Ovary (tissue), 9 donors: ENCODE measurements around the gene CDYL2. TPM values are rescaled to one million over a fixed set of nuclear protein-coding genes. Genes with fewer than 3 reads are reported as not detected.

Experiments used
- DNase-seq, 5 donors: peaks; one replicate each; pipeline ENCODE4 v3.0.0-alpha.2; 2019 to 2020
- H3K27ac ChIP-seq, 2 donors: fragments of 200-600 bp; one replicate each; pipeline versions ENCODE4 v1.5.1 to v1.8.0; 2019 to 2022
- H3K27me3 ChIP-seq: fragments of 200-600 bp; one replicate; pipeline ENCODE4 v1.8.0; 2022
- H3K36me3 ChIP-seq: fragments of 200-600 bp; sonication (generic); one replicate; pipeline ENCODE4 v1.5.1; 2019
- H3K4me1 ChIP-seq: one replicate; pipeline ENCODE4 v1.8.1; 2013; ENCODE audit warnings: mild to moderate bottlenecking, moderate library complexity; ENCODE audit not compliant: insufficient read depth
- H3K4me3 ChIP-seq: fragments of 200-600 bp; sonication (generic); one replicate; pipeline ENCODE4 v1.5.1; 2017
- H3K9me3 ChIP-seq, 2 donors: fragments of 200-600 bp in 1 of 2; sonication (generic) in 1 of 2; one replicate each; pipeline versions ENCODE4 v1.5.1 to v1.8.1; 2013 to 2019; ENCODE audit warnings: mild to moderate bottlenecking in 1 of 2, moderate library complexity in 1 of 2
- EP300 ChIP-seq: sonication (generic); formaldehyde crosslinking; IDR thresholded peaks from one replicate; pipeline ENCODE4 v1.6.1; 2017; ENCODE audit warnings: antibody characterized with exemption
- POLR2A ChIP-seq: fragments of 450-650 bp; IDR thresholded peaks from one replicate; pipeline ENCODE4 v1.6.1; 2017; ENCODE audit warnings: antibody characterized with exemption, mild to moderate bottlenecking, moderate library complexity
- WGBS, 3 donors: extraction: QIAGEN DNeasy Blood & Tissue Kit in 1 of 3; methylation state at CpG; one replicate each; pipeline versions ENCODE4 v1.1.5 to v1.1.7; 2013 to 2017; 5-methylcytosine and 5-hydroxymethylcytosine counted together
- intact Hi-C, 4 donors: fragments of 100-400 bp; cut with DNase I; formaldehyde crosslinking; loops; one replicate each; pipeline versions ENCODE4 v1.11.0 to v1.15.1; 2022 to 2023
- polyA plus RNA-seq, 2 donors: library from polyadenylated mRNA; stranded (reverse); fragments of 200-250 nt in 1 of 2; fragments of 350-450 nt in 1 of 2; fragmentation: Illumina TruSeq in 1 of 2; extraction: RNeasy Lipid Tissue Mini Kit (QIAGEN cat#74804) in 1 of 2; gene quantifications; one replicate each; pipeline ENCODE4 v1.2.3, GENCODE V29; 2013 to 2014
- total RNA-seq, 7 donors: library from RNA; depleted of rRNA in 2 of 7; stranded (reverse); fragments of >200 nt in 2 of 7; fragmentation: NEBNext Ultra II Directional in 3 of 7; extraction: Animal tissue kit (Norgen Biotek cat#: 25700) in 3 of 7; gene quantifications; one replicate each; pipeline versions ENCODE4 v1.1.0 to v1.2.4, GENCODE V29; 2016 to 2023
- TF ChIP-seq, protein P1 (sequence below), 3 donors: fragments of 450-650 bp in 2 of 3; fragments of 200-600 bp in 1 of 3; IDR thresholded peaks; one replicate each; pipeline versions ENCODE4 v1.5.1 to v1.8.0; 2016 to 2022; ENCODE audit warnings: antibody characterized with exemption in 3 of 3, mild to moderate bottlenecking in 1 of 3
- donor health status: DM: no; HTN: no; CAD: no; lungs with moderate emphysema.
- donor health status: DM: no; HTN: no; CAD: no.
- donor health status: Bipolar disorder and iron deficiency.
- donor health status: DM: yes; HTN: yes; CAD: no.
- donor health status: DM: no; HTN: no; CAD: no.
- donor health status: DM: yes; HTN: yes; CAD: no.

CDYL2 gene
- total and polyA plus RNA-seq, 9 donors = 0.48 to 4.4 (median 1.8) TPM

- TF ChIP-seq POLR2A (no peak), EP300 (no peak)
- TF ChIP-seq, protein P1, sequence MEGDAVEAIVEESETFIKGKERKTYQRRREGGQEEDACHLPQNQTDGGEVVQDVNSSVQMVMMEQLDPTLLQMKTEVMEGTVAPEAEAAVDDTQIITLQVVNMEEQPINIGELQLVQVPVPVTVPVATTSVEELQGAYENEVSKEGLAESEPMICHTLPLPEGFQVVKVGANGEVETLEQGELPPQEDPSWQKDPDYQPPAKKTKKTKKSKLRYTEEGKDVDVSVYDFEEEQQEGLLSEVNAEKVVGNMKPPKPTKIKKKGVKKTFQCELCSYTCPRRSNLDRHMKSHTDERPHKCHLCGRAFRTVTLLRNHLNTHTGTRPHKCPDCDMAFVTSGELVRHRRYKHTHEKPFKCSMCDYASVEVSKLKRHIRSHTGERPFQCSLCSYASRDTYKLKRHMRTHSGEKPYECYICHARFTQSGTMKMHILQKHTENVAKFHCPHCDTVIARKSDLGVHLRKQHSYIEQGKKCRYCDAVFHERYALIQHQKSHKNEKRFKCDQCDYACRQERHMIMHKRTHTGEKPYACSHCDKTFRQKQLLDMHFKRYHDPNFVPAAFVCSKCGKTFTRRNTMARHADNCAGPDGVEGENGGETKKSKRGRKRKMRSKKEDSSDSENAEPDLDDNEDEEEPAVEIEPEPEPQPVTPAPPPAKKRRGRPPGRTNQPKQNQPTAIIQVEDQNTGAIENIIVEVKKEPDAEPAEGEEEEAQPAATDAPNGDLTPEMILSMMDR (IDR thresholded peaks at IDR 0.05) = no peak
- intact Hi-C loops = no loop called here
- Histone ChIP-seq H3K27ac (no peak overlapping the region), H3K9me3 (no peaks in the 10 kb centered on the region), H3K4me3 (no peak overlapping the region), H3K36me3 (no peaks in the 10 kb centered on the region), H3K4me1 (no peaks in the 10 kb centered on the region), H3K27me3 (no peaks in the 10 kb centered on the region)
- no peak for DNase-seq
- WGBS, 3 donors = 80 to 91% (median 83%) methylated on average over 10 of the region's 10 CpGs
Measured at GRCh38 chr16:80664226-80664625, 140.2 kb downstream of the CDYL2 start.

DNA sequence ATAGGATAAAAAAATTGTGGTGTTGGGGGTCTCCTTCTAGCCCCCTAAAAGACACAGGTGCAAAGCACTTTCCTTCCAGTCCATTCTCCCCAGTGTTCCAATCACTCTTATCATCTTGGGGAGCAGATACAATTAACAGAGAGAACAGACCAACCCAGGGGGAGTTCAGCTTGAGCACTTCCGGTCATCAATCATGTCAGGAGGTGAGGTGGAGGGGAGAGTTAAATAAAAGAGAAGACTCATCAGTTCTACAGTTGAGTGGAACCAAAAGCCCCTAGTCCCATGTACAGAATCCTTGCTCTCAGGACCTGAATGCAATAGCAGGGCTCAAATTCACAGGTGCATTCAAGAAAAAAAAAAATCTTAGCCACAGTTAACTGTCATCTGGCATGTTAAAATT lies 141.3 kb downstream of the CDYL2 start:
- Histone ChIP-seq H3K36me3 (no peaks in the 10 kb centered on the region), H3K27me3 (no peaks in the 10 kb centered on the region), H3K4me1 (no peaks in the 10 kb centered on the region), H3K4me3 (no peak overlapping the region), H3K9me3 (no peaks in the 10 kb centered on the region), H3K27ac (no peak overlapping the region)
- no peak for DNase-seq
- 86 to 90% (median 86%) methylated on average over 1 of the region's 1 CpG for WGBS, 3 donors
- no peak for TF ChIP-seq EP300
- no peak for TF ChIP-seq POLR2A
- TF ChIP-seq, protein P1 (IDR thresholded peaks at IDR 0.05) = no peak
- intact Hi-C loops = no loop called here

GRCh38 chr16:80659865-80660264 lies 144.5 kb downstream of the CDYL2 start:
- no peaks in the 10 kb centered on the region for H3K27me3 ChIP-seq
- intact Hi-C loops = no loop called here
- 92 to 98% (median 94%) methylated on average over 1 of the region's 1 CpG for WGBS, 3 donors
- no peak for DNase-seq
- no peak overlapping the region for H3K4me3 ChIP-seq
- H3K9me3 ChIP-seq = no peaks in the 10 kb centered on the region
- H3K36me3 ChIP-seq = no peaks in the 10 kb centered on the region
- no peak overlapping the region for H3K27ac ChIP-seq
- TF ChIP-seq, protein P1 (IDR thresholded peaks at IDR 0.05) = no peak
- TF ChIP-seq EP300 (no peak), POLR2A (no peak)
- H3K4me1 ChIP-seq = no peaks in the 10 kb centered on the region

GRCh38 chr16:80656711-80657150 lies 147.7 kb downstream of the CDYL2 start:
- Histone ChIP-seq H3K27ac (no peak overlapping the region), H3K9me3 (no peaks in the 10 kb centered on the region), H3K4me1 (no peaks in the 10 kb centered on the region), H3K36me3 (no peaks in the 10 kb centered on the region), H3K27me3 (no peaks in the 10 kb centered on the region), H3K4me3 (no peak overlapping the region)
- TF ChIP-seq EP300 (no peak), POLR2A (no peak)
- TF ChIP-seq, protein P1 (IDR thresholded peaks at IDR 0.05) = no peak
- intact Hi-C loops = no loop called here
- WGBS, 3 donors = 9 to 33% (median 19%) methylated on average over 8 of the region's 8 CpGs
- no peak for DNase-seq

GRCh38 chr16:80656161-80656560 lies 148.2 kb downstream of the CDYL2 start:
- Histone ChIP-seq H3K27me3 (no peaks in the 10 kb centered on the region), H3K4me1 (no peaks in the 10 kb centered on the region), H3K36me3 (no peaks in the 10 kb centered on the region), H3K9me3 (no peaks in the 10 kb centered on the region), H3K27ac (no peak overlapping the region), H3K4me3 (no peak overlapping the region)
- intact Hi-C loops = no loop called here
- WGBS, 3 donors = 71 to 84% (median 82%) methylated on average over 4 of the region's 4 CpGs
- DNase-seq = no peak
- no peak for TF ChIP-seq POLR2A
- TF ChIP-seq, protein P1 (IDR thresholded peaks at IDR 0.05) = no peak
- TF ChIP-seq EP300 = no peak
